ENCODE data around the gene MPZL3.

DNA sequence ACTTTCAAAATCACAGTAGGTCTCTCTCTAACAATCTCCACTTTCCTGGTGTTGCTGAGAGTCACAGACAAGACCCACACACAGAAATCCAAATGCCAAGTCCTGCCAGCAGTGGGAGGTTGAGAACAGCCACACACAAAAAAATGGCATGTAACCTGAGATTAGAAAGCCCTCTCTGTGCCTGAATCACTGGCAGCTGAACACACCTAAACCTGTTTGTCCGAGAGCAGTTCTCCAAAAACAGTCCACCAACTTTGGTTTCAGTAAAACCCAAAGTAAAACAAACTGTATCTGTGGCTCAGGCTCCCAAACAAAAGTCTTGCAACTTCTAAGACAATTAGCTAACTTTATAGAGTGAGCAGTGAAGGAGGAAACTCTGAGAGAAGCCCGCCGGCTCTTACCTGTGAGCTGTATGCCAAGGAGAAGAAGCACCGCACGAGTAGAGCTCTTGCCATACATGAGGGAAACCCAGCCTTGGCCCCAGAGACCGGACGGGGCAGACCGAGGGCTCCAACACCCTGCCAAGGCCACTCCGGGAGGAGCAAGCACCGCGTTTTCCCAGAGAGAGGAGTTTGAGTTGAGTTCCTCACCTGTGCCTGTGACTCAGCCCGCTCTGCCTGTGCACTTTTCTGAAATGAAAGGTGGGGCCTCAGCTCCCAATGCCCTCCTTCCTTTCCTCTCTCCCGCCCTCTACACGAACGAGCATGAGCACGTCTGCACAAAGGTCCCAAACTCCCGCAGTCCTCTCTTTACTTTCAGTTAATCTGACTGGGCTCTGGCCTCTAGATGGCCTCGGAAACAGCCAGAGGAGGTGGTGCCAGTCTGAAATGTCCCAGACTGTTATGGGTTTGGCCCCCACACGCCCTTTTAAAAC, 11.8 kb upstream of the MPZL3 start, which contains the start of gene MPZL2:
- TF ChIP-seq TAF1 (IDR thresholded peaks at IDR 0.05; ENCODE audit: low read depth, low read length) = no peak
- TF ChIP-seq POLR2A (IDR thresholded peaks at IDR 0.05; ENCODE audit: low read depth, low read length) = no peak
- TF ChIP-seq POLR2AphosphoS5 (IDR thresholded peaks at IDR 0.05; ENCODE audit: low read depth, low read length) = no peak
